Measurements from ENCODE around the gene TBC1D14. TPM values are rescaled to one million over a fixed set of nuclear protein-coding genes. Genes with fewer than 3 reads are reported as not detected.
A peak's percentile ranks its signal among the peaks of the same experiment; 100 is the strongest.

Gene TBC1D14
- total RNA-seq, 6 experiments from 2014 or later = 14.1 to 34.8 (median 30.6) TPM

DNA sequence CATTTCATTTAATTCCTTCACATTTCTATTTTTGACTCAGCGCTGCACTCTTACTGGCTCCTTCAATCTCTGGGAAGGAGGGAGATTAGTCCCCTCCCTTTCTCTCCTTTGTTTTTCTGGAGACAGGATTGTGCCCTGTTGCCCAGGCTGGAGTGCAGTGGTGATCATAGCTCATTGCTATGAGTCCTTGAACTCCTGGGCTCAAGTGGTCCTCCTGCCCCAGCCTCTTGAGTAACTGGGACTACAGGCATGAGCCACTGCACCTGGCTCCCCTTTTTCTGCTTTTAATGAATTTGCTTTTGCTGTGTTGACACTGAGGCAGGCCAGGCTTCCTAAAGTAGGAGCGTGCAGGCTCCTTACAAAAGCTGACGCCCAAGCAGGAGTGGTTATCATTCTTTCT, 10.5 kb downstream of the TBC1D14 start:
- H3K27ac ChIP-seq = no peak overlapping the region
- intact Hi-C loops (cut with DNase I) = loop anchor here in 1 of 2 donors (10.0 kb wide), 1 partner anchor 65 kb away; no protein-coding TSS in a partner anchor
- TF ChIP-seq, protein P1, sequence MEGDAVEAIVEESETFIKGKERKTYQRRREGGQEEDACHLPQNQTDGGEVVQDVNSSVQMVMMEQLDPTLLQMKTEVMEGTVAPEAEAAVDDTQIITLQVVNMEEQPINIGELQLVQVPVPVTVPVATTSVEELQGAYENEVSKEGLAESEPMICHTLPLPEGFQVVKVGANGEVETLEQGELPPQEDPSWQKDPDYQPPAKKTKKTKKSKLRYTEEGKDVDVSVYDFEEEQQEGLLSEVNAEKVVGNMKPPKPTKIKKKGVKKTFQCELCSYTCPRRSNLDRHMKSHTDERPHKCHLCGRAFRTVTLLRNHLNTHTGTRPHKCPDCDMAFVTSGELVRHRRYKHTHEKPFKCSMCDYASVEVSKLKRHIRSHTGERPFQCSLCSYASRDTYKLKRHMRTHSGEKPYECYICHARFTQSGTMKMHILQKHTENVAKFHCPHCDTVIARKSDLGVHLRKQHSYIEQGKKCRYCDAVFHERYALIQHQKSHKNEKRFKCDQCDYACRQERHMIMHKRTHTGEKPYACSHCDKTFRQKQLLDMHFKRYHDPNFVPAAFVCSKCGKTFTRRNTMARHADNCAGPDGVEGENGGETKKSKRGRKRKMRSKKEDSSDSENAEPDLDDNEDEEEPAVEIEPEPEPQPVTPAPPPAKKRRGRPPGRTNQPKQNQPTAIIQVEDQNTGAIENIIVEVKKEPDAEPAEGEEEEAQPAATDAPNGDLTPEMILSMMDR (IDR thresholded peaks at IDR 0.05) = no peak
- no peak for TF ChIP-seq POLR2A (IDR thresholded peaks at IDR 0.05)
- 63% methylated on average over 3 of the region's 3 CpGs for WGBS (ENCODE audit: insufficient coverage, low coverage, low lambda C conversion rate, missing lambda C conversion rate)
- H3K36me3 ChIP-seq = peaks cover 0 to 7% (median 6%) of the 10 kb centered on the region in 4 donors
- H3K4me1 ChIP-seq = peaks cover 2 to 80% (median 35%) of the 10 kb centered on the region in 4 donors
- ATAC-seq = no peak
- DNase-seq = no peak
- no peaks in the 10 kb centered on the region for H3K9me3 ChIP-seq
- no peaks in the 10 kb centered on the region for H3K27me3 ChIP-seq
- H3K4me3 ChIP-seq = no peak overlapping the region

DNA sequence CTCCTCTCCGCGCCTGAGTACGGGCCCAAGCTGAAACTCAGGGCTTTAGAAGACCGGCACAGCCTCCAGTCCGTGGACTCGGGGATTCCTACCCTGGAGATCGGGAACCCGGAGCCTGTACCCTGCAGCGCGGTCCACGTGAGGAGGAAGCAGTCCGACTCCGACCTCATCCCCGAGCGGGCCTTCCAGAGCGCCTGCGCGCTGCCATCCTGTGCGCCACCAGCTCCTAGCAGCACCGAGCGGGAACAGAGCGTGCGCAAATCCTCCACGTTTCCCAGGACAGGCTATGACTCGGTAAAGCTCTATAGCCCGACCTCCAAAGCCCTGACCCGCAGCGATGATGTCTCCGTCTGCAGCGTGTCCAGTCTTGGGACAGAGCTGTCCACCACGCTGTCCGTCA, 13.9 kb downstream of the TBC1D14 start:
- intact Hi-C loops (cut with DNase I) = loop anchor here in 1 of 2 donors (10.0 kb wide), 1 partner anchor 61 kb away; no protein-coding TSS in a partner anchor
- Histone ChIP-seq H3K27me3 (no peaks in the 10 kb centered on the region), H3K27ac (peak overlapping the region in 2 of 3 donors; percentile 28 to 74), H3K36me3 (peaks cover 0 to 9% (median 6%) of the 10 kb centered on the region in 4 donors), H3K4me3 (no peak overlapping the region), H3K9me3 (no peaks in the 10 kb centered on the region), H3K4me1 (peaks cover 0 to 92% (median 41%) of the 10 kb centered on the region in 4 donors)
- no peak for TF ChIP-seq POLR2A (IDR thresholded peaks at IDR 0.05)
- TF ChIP-seq, protein P1 (IDR thresholded peaks at IDR 0.05) = no peak
- ATAC-seq = no peak
- no peak for DNase-seq
- WGBS (ENCODE audit: insufficient coverage, low coverage, low lambda C conversion rate, missing lambda C conversion rate) = 96% methylated on average over 11 of the region's 32 CpGs

DNA sequence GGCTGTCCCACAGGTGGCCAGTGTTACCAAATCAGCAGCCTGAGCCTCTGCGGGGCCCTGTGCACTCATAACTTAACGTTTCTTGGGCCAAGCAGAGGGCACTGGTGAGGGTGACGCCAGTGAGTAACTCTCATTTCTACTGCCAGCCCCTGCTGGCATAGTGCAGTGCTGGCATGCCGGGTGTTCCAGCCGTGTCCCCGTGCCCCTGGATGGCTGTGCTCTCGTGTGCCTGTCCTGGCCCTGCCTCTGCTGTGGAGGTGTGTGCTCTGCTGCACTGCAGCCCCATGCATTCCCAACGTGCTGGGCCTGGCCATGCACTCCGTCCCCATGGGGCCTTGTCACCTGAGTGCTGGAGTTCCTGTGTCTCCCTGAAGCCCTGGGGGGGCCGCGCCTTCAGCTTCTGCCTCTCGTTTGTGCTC, 14.7 kb downstream of the TBC1D14 start:
- Histone ChIP-seq H3K4me3 (no peak overlapping the region), H3K9me3 (no peaks in the 10 kb centered on the region), H3K4me1 (peaks cover 2 to 95% (median 43%) of the 10 kb centered on the region in 4 donors), H3K27me3 (no peaks in the 10 kb centered on the region), H3K36me3 (peaks cover 0 to 9% (median 6%) of the 10 kb centered on the region in 4 donors), H3K27ac (peak overlapping the region in 2 of 3 donors; percentile 53 to 74)
- WGBS (ENCODE audit: insufficient coverage, low coverage, low lambda C conversion rate, missing lambda C conversion rate) = no CpG with 5 or more reads among the region's 12 CpGs
- peak; percentile 59 to 81 (median 72) for ATAC-seq
- TF ChIP-seq, protein P1 (IDR thresholded peaks at IDR 0.05) = peak in 3 of 4 donors; percentile 11 to 29 (median 12)
- TF ChIP-seq POLR2A (IDR thresholded peaks at IDR 0.05) = no peak
- intact Hi-C loops (cut with DNase I) = loop anchor here in 1 of 2 donors (10.0 kb wide), 1 partner anchor 60 kb away; no protein-coding TSS in a partner anchor
- DNase-seq = peak; percentile 67 to 91 (median 91)

DNA sequence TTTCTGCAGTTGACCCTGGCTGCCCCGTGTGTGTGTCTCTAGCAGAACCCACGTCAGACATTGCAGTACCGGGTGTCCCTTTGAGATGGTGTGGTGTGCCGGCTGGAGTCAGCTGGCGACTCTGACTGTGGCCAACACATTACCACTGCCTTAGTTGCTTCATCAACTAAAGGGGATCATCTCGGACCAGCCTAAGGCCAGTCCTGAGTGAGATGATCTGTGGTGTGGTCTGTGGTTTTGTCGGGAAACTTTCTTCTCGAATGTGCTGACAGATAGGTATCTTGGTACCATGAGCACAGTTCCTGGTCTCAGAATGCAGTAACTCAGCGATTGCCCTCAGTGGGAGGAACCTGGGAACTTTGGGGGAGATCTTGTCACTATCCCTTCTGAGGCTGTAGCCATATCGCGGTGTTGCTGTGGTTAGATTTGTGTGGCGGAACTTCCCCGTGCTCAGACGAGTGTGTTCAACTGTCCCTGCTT, 15.8 kb downstream of the TBC1D14 start:
- Histone ChIP-seq H3K27ac (peak overlapping the region in 2 of 3 donors; percentile 53 to 74), H3K4me3 (no peak overlapping the region), H3K27me3 (no peaks in the 10 kb centered on the region), H3K4me1 (peaks cover 2 to 98% (median 49%) of the 10 kb centered on the region in 4 donors), H3K36me3 (peaks cover 0 to 9% (median 6%) of the 10 kb centered on the region in 4 donors), H3K9me3 (no peaks in the 10 kb centered on the region)
- ATAC-seq (no peak), DNase-seq (no peak)
- intact Hi-C loops (cut with DNase I) = loop anchor here in 1 of 2 donors (10.0 kb wide), 1 partner anchor 59 kb away; no protein-coding TSS in a partner anchor
- 76% methylated on average over 3 of the region's 14 CpGs for WGBS (ENCODE audit: insufficient coverage, low coverage, low lambda C conversion rate, missing lambda C conversion rate)
- TF ChIP-seq, protein P1 (IDR thresholded peaks at IDR 0.05) = no peak
- TF ChIP-seq POLR2A (IDR thresholded peaks at IDR 0.05) = no peak

Measured in right lobe of liver (tissue), 6 donors.